Sciatic nerve (tissue), 2 donors: ENCODE data around the gene HS6ST2. TPM values are rescaled to one million over a fixed set of nuclear protein-coding genes. Genes with fewer than 3 reads are reported as not detected.

Experiments used
- ATAC-seq: fragments of 200-7000 bp; cut with Tn5 transposase; one replicate; pipeline ENCODE4 v1.9.1; 2020; ENCODE audit warnings: mild to moderate bottlenecking, moderate library complexity
- DNase-seq: peaks from one replicate; pipeline ENCODE4 v3.0.0-alpha.2; 2020; ENCODE audit warnings: low spot score
- intact Hi-C: fragments of 100-400 bp; cut with DNase I; formaldehyde crosslinking; loops from one replicate; pipeline ENCODE4 v1.14.2; 2022
- total RNA-seq: library from RNA; stranded (reverse); fragmentation: NEBNext Ultra II Directional; extraction: Animal tissue kit (Norgen Biotek cat#: 25700); gene quantifications from one replicate; pipeline ENCODE4 v1.2.1, GENCODE V29; 2021
- donor health status: DM: no; HTN: no; CAD: no.
- donor health status: DM: no; HTN: no; CAD: no.

The HS6ST2 gene
- total RNA-seq, 1 donor from 2014 or later: 0.36 TPM

DNA sequence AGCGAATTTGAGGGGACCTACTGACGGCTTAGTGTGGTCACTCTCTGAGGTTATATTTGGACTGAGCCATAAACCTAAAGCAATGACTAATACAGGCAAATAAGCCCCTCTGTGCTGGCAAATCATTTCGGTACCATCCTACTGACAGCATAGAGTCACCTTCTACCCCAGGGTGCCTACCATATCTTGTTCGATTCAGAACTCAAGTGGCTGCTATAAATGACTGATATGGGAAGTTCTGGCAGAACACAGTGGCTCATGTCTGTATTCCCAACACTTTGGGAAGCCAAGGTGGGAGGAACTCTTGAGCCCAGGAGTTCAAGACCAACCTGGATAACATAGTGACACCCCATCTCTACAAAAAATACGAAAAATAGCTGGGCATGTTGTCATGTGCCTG is 243.5 kb downstream of the HS6ST2 start:
- ATAC-seq (no peak), DNase-seq (no peak)
- intact Hi-C loops: no loop called here

GRCh38 chrX:132712350-132712749 is 246.1 kb downstream of the HS6ST2 start:
- DNase-seq (no peak), ATAC-seq (no peak)
- intact Hi-C loops: no loop called here

DNA sequence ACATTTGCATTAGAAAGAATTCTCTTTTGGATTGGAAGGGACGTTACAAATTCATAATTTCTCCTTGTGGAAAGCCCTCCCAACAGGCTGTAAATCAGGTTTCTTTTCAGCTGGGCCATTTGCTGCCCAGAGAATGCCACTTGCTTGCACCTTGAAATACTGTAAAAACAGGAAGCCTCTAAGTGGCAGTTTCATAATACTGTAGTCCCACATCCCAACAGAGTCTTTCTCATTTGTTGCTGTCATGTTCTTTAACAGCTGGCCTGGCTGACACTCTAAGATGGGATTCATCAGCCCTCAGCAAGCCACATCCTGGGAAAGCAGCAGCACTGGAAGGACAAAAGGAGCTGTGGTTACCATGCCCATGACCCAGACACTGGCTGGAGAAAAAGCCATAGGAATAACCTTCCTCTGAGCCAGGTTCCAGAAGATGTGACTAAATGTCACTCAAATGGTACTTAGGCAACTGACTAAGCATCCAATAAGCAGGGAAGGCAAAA is 247.7 kb downstream of the HS6ST2 start:
- ATAC-seq (no peak), DNase-seq (no peak)
- intact Hi-C loops: no loop called here

GRCh38 chrX:132708529-132708928 is 249.9 kb downstream of the HS6ST2 start:
- no peak for DNase-seq
- intact Hi-C loops: no loop called here
- no peak for ATAC-seq

GRCh38 chrX:132704769-132705168 is 253.7 kb downstream of the HS6ST2 start:
- intact Hi-C loops: no loop called here
- no peak for ATAC-seq
- no peak for DNase-seq

DNA sequence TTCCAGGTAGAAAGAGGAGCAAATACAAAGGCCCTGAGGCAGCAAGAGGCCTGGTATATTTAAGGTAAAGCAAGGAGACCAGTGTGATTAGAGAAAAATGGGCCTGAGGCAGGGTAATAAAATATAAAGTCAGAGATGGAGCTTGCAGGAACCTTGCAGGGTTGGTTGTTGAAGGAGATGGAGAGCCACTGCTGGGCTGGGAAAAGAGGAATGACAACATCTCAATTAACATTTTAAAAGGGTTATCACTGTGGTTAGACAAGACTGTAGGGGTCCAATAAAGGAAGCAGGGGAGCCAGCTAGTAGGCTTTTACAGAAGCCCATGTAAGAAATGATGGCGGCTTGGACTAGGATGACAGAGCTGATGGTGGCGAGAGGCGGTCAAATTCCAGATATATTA is 264.0 kb downstream of the HS6ST2 start:
- ATAC-seq: no peak
- intact Hi-C loops: no loop called here
- no peak for DNase-seq

DNA sequence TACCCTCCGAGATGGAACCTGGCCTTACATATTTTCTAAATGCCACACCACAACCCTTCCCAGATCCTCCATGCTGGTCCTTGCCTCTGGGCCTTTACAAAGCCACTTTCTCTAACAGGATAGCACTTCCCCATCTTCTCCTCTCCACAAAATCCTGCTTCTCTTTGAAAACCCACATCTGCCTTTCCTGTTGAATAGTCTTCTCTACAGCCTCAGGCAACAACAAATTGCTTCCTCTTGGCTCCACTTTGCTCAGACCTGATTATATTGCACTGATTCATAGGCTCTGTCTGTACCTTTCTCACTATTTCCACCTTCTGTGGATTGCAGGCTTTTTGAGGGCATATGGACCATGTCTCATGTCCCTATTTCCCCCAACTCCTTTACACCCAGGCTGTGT is 265.9 kb downstream of the HS6ST2 start:
- intact Hi-C loops: no loop called here
- DNase-seq (no peak), ATAC-seq (no peak)

DNA sequence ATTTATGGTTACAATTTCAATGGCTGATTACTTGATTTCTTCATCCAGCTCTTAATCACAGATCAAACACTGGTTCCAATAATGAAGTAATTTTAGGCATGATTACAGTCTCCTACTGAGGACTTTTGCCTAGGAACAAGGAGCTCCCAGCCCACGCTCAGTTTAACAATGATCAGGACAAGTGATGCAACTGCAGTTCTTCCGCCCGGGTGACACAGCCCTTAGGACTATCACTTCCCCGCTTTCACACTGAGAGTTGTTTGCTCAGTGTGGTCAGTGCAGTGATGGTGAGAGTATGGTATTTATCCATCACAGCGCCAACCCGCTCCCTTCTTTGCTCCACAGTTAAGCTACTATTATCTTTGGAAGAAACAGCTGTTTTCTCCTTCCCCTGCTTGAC is 266.4 kb downstream of the HS6ST2 start:
- intact Hi-C loops: no loop called here
- no peak for DNase-seq
- ATAC-seq: no peak

- intact Hi-C loops: no loop called here
- no peak for DNase-seq
Observed at GRCh38 chrX:132689612-132690563, 268.5 kb downstream of the HS6ST2 start.

GRCh38 chrX:132685276-132685675 is 273.2 kb downstream of the HS6ST2 start:
- ATAC-seq: no peak
- no peak for DNase-seq
- intact Hi-C loops: no loop called here

More at GRCh38 chrX:132689612-132690563, 268.5 kb downstream of the HS6ST2 start:
- ATAC-seq: no peak

DNA sequence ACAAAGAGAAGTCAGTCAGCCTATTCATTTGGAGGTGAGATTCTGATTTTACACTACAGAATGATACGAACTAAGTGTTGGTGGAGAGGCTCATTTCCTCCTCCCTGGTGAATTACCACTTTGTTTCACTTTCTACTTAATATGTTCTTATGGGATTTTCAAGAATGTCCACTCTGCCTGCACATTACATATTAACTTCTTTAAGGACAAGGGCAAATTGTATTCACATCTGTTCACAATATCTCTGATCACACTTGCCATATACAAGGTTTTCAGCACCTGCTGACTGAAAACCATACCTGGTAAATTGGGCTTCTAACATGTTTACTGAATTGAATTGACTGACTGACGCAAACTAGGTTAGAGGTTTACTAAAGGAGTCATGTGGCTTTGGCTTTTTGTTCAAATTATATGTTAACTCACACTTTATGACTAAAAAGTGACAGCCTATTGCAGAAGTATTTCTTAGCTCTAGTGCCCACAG is 281.2 kb downstream of the HS6ST2 start:
- DNase-seq (no peak), ATAC-seq (no peak)
- intact Hi-C loops: no loop called here

DNA sequence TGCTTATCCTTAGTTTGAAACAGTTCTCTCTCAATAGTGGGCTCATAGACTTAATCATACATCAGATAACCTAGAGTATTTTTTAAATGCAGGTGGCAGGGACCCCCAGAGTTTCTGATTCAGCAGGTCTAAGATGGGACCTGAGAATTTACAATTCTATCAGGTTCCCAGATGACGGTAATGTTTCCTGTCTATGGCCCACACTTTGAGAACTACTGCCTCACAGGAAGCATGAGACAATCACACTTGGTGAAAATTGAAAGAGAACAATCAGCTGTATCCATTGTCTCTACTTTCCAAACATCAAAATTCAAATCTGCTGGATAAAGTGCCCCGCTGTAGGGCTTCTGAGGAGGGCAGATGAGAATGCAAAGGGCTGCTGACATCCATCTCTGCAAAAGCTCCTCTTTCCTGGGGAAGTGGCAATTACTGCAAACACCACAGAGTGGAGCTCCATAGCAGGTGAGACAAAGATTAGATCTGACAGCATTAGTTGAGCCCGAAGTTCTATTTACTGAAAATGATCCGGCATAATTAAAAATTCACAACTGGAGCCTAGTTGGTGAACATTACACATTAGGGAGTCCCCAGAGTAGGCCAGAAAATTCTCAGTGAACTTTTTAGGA is 281.8 kb downstream of the HS6ST2 start:
- DNase-seq (no peak), ATAC-seq (no peak)
- intact Hi-C loops: no loop called here

GRCh38 chrX:132676102-132676501 is 282.3 kb downstream of the HS6ST2 start:
- no peak for ATAC-seq
- intact Hi-C loops: no loop called here
- DNase-seq: no peak

DNA sequence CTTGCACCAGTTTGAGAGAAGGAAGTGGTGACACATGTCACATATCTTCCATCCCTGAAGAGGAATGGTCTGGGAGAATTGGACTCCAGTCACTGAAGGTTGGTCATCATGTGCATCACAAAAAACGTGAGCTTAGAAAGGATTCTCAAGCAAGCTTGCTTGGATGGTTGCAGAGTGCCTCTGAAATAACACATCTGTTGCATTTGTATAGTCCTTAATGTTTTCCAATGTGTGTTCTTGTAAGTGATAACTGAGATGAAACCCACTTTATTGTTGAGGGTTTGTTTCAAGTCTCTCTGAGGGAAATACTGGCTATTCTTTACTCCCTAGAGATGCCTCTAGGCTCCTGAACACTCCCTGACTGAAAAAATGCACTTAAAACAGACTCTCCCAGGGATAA is 285.1 kb downstream of the HS6ST2 start:
- DNase-seq (no peak), ATAC-seq (no peak)
- intact Hi-C loops: no loop called here

DNA sequence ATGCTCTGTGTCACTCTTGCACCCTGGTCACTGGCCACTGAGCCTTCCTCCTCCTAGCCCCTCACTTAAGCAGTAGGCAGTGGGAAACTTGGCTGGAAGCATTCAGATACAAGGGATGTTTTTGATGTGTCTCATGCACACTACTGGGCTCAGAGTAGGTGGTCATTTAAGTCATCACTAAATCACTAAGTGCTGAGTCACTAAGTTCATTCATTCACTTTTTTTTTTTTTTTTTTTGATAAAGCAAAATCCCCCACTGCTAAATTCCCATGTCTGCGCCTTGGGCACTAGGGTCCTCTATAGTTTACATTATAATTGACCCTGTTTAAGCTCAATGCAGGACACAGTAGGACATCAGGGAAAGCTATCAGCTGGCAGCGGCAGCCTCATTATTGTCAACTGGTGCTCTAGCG is 287.2 kb downstream of the HS6ST2 start:
- DNase-seq (no peak), ATAC-seq (no peak)
- intact Hi-C loops: no loop called here

DNA sequence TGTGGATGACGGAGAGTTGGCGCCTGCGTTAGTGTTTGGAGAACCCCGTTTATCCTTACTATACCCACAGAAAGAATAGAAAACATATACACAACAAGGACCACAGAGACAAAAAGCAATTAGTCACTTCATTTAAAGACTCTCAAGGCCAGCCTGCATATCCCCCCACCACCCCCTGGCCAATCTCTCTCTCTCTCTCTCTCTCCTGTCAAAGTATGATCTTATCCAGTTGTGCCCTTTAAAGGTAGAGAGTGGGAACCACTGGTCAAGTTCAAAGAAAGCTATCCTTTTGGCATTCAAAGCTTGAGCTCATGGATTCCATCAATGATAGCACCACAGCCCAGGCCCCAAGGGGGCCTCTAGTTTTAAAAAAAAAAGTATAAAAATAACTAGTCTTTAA is 289.3 kb downstream of the HS6ST2 start:
- ATAC-seq (no peak), DNase-seq (no peak)
- intact Hi-C loops: no loop called here

- DNase-seq (no peak), ATAC-seq (no peak)
- intact Hi-C loops: no loop called here
Observed at GRCh38 chrX:132668178-132668577, 290.3 kb downstream of the HS6ST2 start.

DNA sequence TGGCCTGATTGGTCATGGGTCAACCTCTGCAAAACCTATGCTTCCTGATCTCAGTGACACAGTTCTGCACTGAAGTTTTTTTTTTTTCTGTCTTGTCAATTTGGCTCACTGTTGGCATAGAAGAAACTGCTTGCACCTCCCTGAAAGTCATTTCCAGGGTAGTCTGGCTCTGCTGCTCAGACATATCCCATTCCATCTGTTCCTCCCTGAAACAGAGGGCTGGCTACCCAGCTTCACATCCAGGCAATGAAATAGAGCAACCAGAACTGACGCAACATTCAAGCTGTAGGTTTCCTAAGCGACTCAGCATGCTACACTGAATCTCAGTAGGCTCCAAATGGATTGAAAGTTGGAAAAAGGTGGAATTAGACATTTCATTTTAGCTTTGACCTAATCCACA is 292.8 kb downstream of the HS6ST2 start:
- DNase-seq (no peak), ATAC-seq (no peak)

GRCh38 chrX:132664273-132664672 is 294.2 kb downstream of the HS6ST2 start:
- intact Hi-C loops: no loop called here

More for the DNA sequence above, 292.8 kb downstream of the HS6ST2 start:
- intact Hi-C loops: no loop called here

DNA sequence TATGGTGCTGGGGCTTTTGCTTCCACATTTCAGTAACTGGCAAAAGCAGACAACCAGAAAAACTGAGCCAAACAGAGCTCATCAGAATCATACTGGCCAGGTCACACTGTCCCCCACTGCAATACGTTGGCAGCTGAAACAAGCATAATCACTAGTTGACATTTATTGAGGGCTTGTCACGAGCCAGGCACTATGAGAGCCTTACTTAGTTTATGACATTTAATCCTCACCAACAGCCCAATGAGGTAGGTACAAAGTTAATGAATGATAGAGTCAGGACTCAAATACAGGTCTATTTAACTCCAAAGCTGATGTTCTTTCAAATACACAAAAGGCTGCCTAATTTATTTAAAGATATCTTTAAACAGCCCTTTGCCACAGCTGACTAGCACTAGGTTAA is 295.6 kb downstream of the HS6ST2 start:
- intact Hi-C loops: no loop called here
- ATAC-seq (no peak), DNase-seq (no peak)

More at GRCh38 chrX:132664273-132664672, 294.2 kb downstream of the HS6ST2 start:
- ATAC-seq (no peak), DNase-seq (no peak)
